GM18526 (cell line): ENCODE data around the gene LCE2A.
"Not testable (repeated sequence)": the region's sequence is repeated elsewhere in the genome, so short reads cannot be mapped to it uniquely, and the experiment has no call there.

ENCODE experiments used
- POLR2A ChIP-seq: IDR thresholded peaks from 3 replicates; pipeline ENCODE4 v1.6.1; 2011; ENCODE audit not compliant: insufficient read length; ENCODE audit errors: extremely low read depth

LCE2A gene

GRCh38 chr1:152697701-152698600 lies at the start of gene LCE2A:
Gene LCE2A (plus strand): TSS chr1:152698345. CDS start chr1:152698902, 557 bp downstream.
- TF ChIP-seq POLR2A = no peak

- TF ChIP-seq POLR2A = no peak
Observed at GRCh38 chr1:152654110-152654509, 44.0 kb upstream of the LCE2A start.

GRCh38 chr1:152656459-152656858 lies 41.7 kb upstream of the LCE2A start:
- no peak for TF ChIP-seq POLR2A

- TF ChIP-seq POLR2A = no peak
Observed at GRCh38 chr1:152657677-152658076, 40.5 kb upstream of the LCE2A start.

GRCh38 chr1:152658649-152659048 lies 39.5 kb upstream of the LCE2A start:
- TF ChIP-seq POLR2A = no peak

GRCh38 chr1:152663098-152663497 lies 35.0 kb upstream of the LCE2A start, which contains the start of gene LCE2D:
Gene LCE2D (plus strand): TSS chr1:152663380. CDS start chr1:152664106, 726 bp downstream.
- no peak for TF ChIP-seq POLR2A

GRCh38 chr1:152667648-152668047 lies 30.5 kb upstream of the LCE2A start:
- no peak for TF ChIP-seq POLR2A

- no peak for TF ChIP-seq POLR2A
Observed at GRCh38 chr1:152673016-152673415, 25.1 kb upstream of the LCE2A start.

GRCh38 chr1:152674983-152675382 lies 23.2 kb upstream of the LCE2A start, which contains the start of gene LCE2C:
Gene LCE2C (plus strand): TSS chr1:152675279. CDS start chr1:152676016, 737 bp downstream.
- TF ChIP-seq POLR2A = not testable (repeated sequence)

- no peak for TF ChIP-seq POLR2A
Observed at GRCh38 chr1:152679459-152679858, 18.7 kb upstream of the LCE2A start.

GRCh38 chr1:152681616-152682015 lies 16.5 kb upstream of the LCE2A start:
- no peak for TF ChIP-seq POLR2A

GRCh38 chr1:152683846-152684245 lies 14.3 kb upstream of the LCE2A start:
- no peak for TF ChIP-seq POLR2A

- TF ChIP-seq POLR2A = not testable (repeated sequence)
Observed at GRCh38 chr1:152685823-152686222, 12.3 kb upstream of the LCE2A start, which contains the start of gene LCE2B. Gene LCE2B (plus strand): TSS chr1:152686123. CDS start chr1:152686844, 721 bp downstream.

GRCh38 chr1:152699746-152700145 lies 1.6 kb downstream of the LCE2A start:
- TF ChIP-seq POLR2A = no peak

GRCh38 chr1:152707860-152708259 lies 9.7 kb downstream of the LCE2A start, which contains the start of gene LCE4A:
Gene LCE4A (plus strand): TSS chr1:152708160. CDS start chr1:152709076, 916 bp downstream.
- TF ChIP-seq POLR2A = no peak

GRCh38 chr1:152718238-152718637 lies 20.1 kb downstream of the LCE2A start:
- TF ChIP-seq POLR2A = no peak
